Measurements from ENCODE around the gene LAPTM5. TPM values are rescaled to one million over a fixed set of nuclear protein-coding genes. Genes with fewer than 3 reads are reported as not detected.

Gene LAPTM5
- total RNA-seq, 1 donor from 2014 or later, result 0.77 TPM

Small RNA genes within 50 kb of the gene (microRNA-seq; reads per million reads assigned to microRNA genes)
- gene MIR4420, result not detected

Other genes with a start within 250 kb of the LAPTM5 start
- gene MATN1, start 34.2 kb downstream of the LAPTM5 start, total RNA-seq, result 0.32 and 0.34 TPM in 2 replicates
- 113 and 135 TPM in 2 replicates for gene SDC3, start 151.0 kb upstream of the LAPTM5 start, total RNA-seq